HFF-Myc (cell line): Measurements from ENCODE around the gene SEC22C.

Experiments
- DNase-seq: peaks from one replicate; pipeline ENCODE4 v3.0.0-alpha.2; 2011; ENCODE audit warnings: low read depth; ENCODE audit errors: extremely low read depth
- H3K4me3 ChIP-seq: replicated peaks from 2 replicates; pipeline ENCODE4 v1.5.1; 2011; ENCODE audit warnings: low read depth, mild to moderate bottlenecking, control low read depth, low read length
- TF ChIP-seq, protein P1 (sequence below): IDR thresholded peaks from 2 replicates; pipeline ENCODE4 v1.5.1; 2012; ENCODE audit warnings: mild to moderate bottlenecking, low read depth, low read length, control low read depth; ENCODE audit errors: missing control alignments

The SEC22C gene, protein sequence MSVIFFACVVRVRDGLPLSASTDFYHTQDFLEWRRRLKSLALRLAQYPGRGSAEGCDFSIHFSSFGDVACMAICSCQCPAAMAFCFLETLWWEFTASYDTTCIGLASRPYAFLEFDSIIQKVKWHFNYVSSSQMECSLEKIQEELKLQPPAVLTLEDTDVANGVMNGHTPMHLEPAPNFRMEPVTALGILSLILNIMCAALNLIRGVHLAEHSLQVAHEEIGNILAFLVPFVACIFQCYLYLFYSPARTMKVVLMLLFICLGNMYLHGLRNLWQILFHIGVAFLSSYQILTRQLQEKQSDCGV

DNA sequence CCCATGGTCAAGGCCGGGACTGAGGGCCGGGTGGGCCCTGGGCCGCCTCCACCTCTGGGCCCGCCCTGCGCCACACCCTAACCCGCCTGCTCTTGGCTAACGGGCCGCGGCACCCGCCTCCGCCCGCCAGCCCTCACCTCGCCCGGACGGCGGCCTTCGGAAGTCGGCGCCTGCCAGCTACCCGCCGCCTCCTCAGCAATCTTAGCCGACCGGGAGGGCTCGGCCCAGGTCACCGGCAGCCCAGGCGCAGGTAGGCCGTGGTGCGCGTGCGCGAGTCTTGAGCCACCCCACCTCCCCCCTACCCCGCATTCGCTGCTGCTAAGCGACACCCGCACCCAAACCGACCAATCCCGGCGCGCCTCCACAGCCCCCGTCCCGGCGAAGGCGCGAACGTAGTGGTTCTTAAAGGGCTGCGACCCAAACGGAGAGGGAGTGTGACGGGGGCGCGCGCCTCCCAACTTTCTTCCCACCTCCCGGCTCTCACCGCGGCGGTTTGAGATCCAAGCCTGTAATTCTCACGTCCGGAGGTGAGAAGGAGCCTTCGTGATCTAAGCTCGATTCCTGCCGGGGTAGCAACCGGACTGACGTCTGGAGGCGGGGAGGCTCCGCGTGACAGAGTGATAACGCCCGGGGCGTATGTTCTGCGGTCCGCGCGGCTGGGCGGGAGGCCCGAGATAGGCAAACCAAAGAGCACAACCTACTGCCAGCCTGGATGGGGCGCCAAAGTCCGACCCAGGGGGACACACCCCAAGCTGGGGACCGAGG is at the start of gene SEC22C:
TSS of gene SEC22C (minus strand) at position 259 of the 765 bp plus-strand sequence. CDS start 12,921 bp downstream, outside the sequence.
- peak; percentile 71 for DNase-seq
- TF ChIP-seq, protein P1, sequence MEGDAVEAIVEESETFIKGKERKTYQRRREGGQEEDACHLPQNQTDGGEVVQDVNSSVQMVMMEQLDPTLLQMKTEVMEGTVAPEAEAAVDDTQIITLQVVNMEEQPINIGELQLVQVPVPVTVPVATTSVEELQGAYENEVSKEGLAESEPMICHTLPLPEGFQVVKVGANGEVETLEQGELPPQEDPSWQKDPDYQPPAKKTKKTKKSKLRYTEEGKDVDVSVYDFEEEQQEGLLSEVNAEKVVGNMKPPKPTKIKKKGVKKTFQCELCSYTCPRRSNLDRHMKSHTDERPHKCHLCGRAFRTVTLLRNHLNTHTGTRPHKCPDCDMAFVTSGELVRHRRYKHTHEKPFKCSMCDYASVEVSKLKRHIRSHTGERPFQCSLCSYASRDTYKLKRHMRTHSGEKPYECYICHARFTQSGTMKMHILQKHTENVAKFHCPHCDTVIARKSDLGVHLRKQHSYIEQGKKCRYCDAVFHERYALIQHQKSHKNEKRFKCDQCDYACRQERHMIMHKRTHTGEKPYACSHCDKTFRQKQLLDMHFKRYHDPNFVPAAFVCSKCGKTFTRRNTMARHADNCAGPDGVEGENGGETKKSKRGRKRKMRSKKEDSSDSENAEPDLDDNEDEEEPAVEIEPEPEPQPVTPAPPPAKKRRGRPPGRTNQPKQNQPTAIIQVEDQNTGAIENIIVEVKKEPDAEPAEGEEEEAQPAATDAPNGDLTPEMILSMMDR, result peak; percentile 11
- H3K4me3 ChIP-seq, result peak within 1 kb of the TSS; percentile 80

DNA sequence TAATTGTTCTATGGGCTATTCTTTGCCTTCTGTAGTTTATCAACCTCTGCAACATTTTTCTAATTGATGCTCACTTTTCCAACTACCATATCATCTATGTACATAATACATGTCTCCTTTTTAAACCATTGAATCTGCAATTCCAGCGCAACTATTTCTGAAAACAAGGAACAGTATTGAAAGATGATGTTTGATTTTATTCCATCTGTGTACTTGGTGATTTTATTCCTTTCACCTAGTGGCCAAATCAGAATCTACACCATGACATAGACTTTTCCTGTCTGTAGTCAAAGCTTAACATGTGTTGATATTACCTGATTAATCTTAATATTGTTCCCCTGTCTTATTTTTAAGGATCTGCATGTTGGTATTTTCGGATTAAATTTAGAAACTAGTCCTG is 31.7 kb upstream of the SEC22C start:
- no peak overlapping the region for H3K4me3 ChIP-seq
- no peak for DNase-seq
- TF ChIP-seq, protein P1, result peak; percentile 17

DNA sequence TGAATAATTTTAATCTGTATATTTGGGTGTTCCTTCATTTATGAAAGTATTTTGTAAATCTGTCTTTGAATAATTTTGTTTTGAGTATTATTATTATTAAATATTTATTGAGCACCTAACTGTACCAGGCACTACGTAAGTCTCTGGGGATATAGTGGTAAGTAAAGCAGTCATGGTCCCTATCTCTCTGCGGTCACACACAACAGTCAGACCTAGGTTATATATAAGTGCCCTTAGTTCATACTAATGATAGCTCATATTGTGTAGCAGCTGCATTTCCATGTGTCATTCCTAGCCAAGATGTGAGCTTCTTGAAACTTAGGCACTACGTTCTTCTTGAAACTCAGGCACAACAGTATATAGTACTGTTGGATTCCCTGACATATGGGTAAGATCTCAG is 31.2 kb upstream of the SEC22C start:
- TF ChIP-seq, protein P1, result no peak
- no peak for DNase-seq
- no peak overlapping the region for H3K4me3 ChIP-seq

DNA sequence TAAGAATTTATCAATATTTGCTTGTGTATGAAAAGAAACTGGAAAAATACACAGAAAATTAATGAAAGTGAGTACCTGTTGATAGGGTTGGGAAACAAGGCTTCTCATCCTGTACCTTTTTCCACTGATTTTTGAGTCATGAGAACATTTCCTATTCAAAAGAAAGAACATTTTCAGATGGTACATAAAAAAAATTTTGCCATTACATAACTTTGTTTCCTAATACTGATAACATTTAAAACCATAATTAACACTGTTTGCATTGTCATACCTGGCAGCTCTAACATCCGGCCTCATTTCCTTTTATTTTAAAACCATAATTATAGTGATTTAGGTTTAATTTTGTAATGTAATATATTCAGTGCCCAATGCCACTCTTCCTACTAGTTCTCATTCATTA is 30.4 kb upstream of the SEC22C start:
- DNase-seq, result no peak
- H3K4me3 ChIP-seq, result no peak overlapping the region
- TF ChIP-seq, protein P1, result no peak

DNA sequence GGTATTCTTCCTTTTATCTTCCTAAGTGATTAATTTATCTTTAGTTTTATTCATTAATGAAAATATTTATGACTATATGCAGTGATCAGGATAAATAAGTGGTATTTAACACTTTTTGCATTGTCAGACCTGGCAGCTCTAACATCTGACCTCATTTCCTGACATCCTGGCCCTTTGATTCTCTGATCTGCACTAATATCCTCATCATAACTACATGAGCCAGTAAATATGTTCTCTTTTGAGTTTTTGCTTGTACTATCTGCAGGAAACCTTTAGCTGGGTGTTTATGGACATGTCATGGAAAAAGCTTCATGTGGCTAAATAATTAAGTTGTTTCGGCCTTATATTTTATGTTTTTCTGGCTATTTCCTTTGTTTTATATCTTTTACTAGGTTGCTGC is 29.2 kb upstream of the SEC22C start:
- DNase-seq, result no peak
- TF ChIP-seq, protein P1, result no peak
- H3K4me3 ChIP-seq, result no peak overlapping the region

DNA sequence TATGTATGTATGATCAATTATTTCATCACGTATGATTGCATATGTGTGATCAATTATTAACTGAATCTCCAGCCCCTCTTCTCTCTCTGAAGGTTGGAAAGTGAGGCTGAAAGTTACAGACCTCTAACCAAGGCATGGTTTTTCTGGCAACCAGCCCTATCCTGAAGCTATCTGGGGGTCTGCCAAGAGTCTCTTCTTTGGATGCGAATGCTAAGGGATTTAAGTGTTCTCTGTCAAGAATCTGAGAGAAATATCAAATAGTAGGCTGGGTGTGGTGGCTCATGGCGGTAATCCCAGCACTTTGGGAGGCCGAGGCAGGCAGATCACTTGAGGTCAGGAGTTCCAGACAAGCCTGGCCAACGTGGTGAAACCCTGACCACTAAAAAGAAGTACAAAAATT is 26.8 kb upstream of the SEC22C start:
- H3K4me3 ChIP-seq, result no peak overlapping the region
- peak; percentile 21 for DNase-seq
- TF ChIP-seq, protein P1, result no peak
